Measurements from ENCODE around the gene DLEC1.

- TF ChIP-seq CTCF (IDR thresholded peaks at IDR 0.05) (no peak), POLR2A (IDR thresholded peaks at IDR 0.05) (no peak)
Observed at GRCh38 chr3:38107911-38108648, 69.1 kb downstream of the DLEC1 start.
